ENCODE results near the gene OR4D11. TPM values are rescaled to one million over a fixed set of nuclear protein-coding genes. Genes with fewer than 3 reads are reported as not detected.
"Not testable (repeated sequence)": the region's sequence is repeated elsewhere in the genome, so short reads cannot be mapped to it uniquely, and the experiment has no call there.

Gene OR4D11
- total RNA-seq, result not detected

GRCh38 chr11:59503276-59503675, at the start of gene OR4D11:
TSS of gene OR4D11 (plus strand) at chr11:59503576. CDS start at chr11:59503576, 0 bp downstream.
- no peak for DNase-seq (ENCODE audit: low spot score)

- no peak for DNase-seq (ENCODE audit: low spot score)
Observed at GRCh38 chr11:59456661-59457060, 46.7 kb upstream of the OR4D11 start, which contains the start of gene OR4D6. TSS of gene OR4D6 (plus strand) at chr11:59456961. CDS start at chr11:59456961, 0 bp downstream.

- DNase-seq (ENCODE audit: low spot score), result no peak
Observed at GRCh38 chr11:59459916-59460315, 43.5 kb upstream of the OR4D11 start.

- no peak for DNase-seq (ENCODE audit: low spot score)
Observed at GRCh38 chr11:59463190-59463641, 40.2 kb upstream of the OR4D11 start.

- no peak for DNase-seq (ENCODE audit: low spot score)
Observed at GRCh38 chr11:59473015-59473414, 30.4 kb upstream of the OR4D11 start, which contains the start of gene OR4D10. TSS of gene OR4D10 (plus strand) at chr11:59473315. CDS start at chr11:59477430, 4,115 bp downstream.

- no peak for DNase-seq (ENCODE audit: low spot score)
Observed at GRCh38 chr11:59475176-59475575, 28.2 kb upstream of the OR4D11 start.

GRCh38 chr11:59479906-59480305, 23.5 kb upstream of the OR4D11 start:
- no peak for DNase-seq (ENCODE audit: low spot score)

- DNase-seq (ENCODE audit: low spot score), result no peak
Observed at GRCh38 chr11:59480359-59480758, 23.0 kb upstream of the OR4D11 start.

- no peak for DNase-seq (ENCODE audit: low spot score)
Observed at GRCh38 chr11:59501931-59502330, 1.4 kb upstream of the OR4D11 start.

GRCh38 chr11:59510941-59511589, 7.7 kb downstream of the OR4D11 start, which contains the start of gene OR4D9:
TSS of gene OR4D9 (plus strand) at chr11:59511539. CDS start at chr11:59514913, 3,374 bp downstream.
- no peak for DNase-seq (ENCODE audit: low spot score)

- no peak for DNase-seq (ENCODE audit: low spot score)
Observed at GRCh38 chr11:59511675-59512074, 8.3 kb downstream of the OR4D11 start.

- DNase-seq (ENCODE audit: low spot score), result not testable (repeated sequence)
Observed at GRCh38 chr11:59520139-59520538, 16.8 kb downstream of the OR4D11 start.

GRCh38 chr11:59520741-59521140, 17.4 kb downstream of the OR4D11 start:
- DNase-seq (ENCODE audit: low spot score), result no peak

- no peak for DNase-seq (ENCODE audit: low spot score)
Observed at GRCh38 chr11:59523541-59523940, 20.2 kb downstream of the OR4D11 start.

GRCh38 chr11:59528711-59529110, 25.3 kb downstream of the OR4D11 start:
- DNase-seq (ENCODE audit: low spot score), result no peak

GRCh38 chr11:59532620-59533019, 29.2 kb downstream of the OR4D11 start:
- DNase-seq (ENCODE audit: low spot score), result no peak

GRCh38 chr11:59534676-59535075, 31.3 kb downstream of the OR4D11 start:
- no peak for DNase-seq (ENCODE audit: low spot score)

GRCh38 chr11:59542142-59542810, 38.9 kb downstream of the OR4D11 start:
- DNase-seq (ENCODE audit: low spot score), result no peak

GRCh38 chr11:59543713-59544112, 40.3 kb downstream of the OR4D11 start:
- not testable (repeated sequence) for DNase-seq (ENCODE audit: low spot score)

GRCh38 chr11:59544869-59545178, 41.4 kb downstream of the OR4D11 start:
- DNase-seq (ENCODE audit: low spot score), result no peak

GRCh38 chr11:59545179-59546020, 42.0 kb downstream of the OR4D11 start:
- DNase-seq (ENCODE audit: low spot score), result no peak

- not testable (repeated sequence) for DNase-seq (ENCODE audit: low spot score)
Observed at GRCh38 chr11:59547605-59548308, 44.4 kb downstream of the OR4D11 start.
